GM12878 (cell line): ENCODE measurements around the gene HVCN1. TPM values are rescaled to one million over a fixed set of nuclear protein-coding genes. Genes with fewer than 3 reads are reported as not detected.

Experiments used
- BACH1 ChIP-seq: fragments of 450-650 bp; IDR thresholded peaks from 2 replicates; pipeline ENCODE4 v1.6.1; 2017; ENCODE audit warnings: mild to moderate bottlenecking, borderline replicate concordance
- BCLAF1 ChIP-seq: fragments of 450-650 bp; IDR thresholded peaks from 2 replicates; pipeline ENCODE4 v1.6.1; 2017; ENCODE audit warnings: antibody characterized with exemption, mild to moderate bottlenecking, moderate library complexity
- DPF2 ChIP-seq: fragments of 450-650 bp; IDR thresholded peaks from 2 replicates; pipeline ENCODE4 v1.6.1; 2017; ENCODE audit warnings: mild to moderate bottlenecking
- HDAC6 ChIP-seq: fragments of 200-600 bp; sonication (generic); IDR thresholded peaks from one replicate; pipeline ENCODE4 v1.8.0; 2017; ENCODE audit warnings: antibody characterized with exemption; ENCODE audit not compliant: unreplicated experiment
- IRF5 ChIP-seq: fragments of 450-650 bp; IDR thresholded peaks from 2 replicates; pipeline ENCODE4 v1.6.1; 2017; ENCODE audit warnings: borderline replicate concordance
- JUND ChIP-seq: IDR thresholded peaks from 2 replicates; pipeline ENCODE4 v1.6.1; 2012; ENCODE audit warnings: low read depth, mild to moderate bottlenecking, low read length, improper control_type of control experiment, moderate library complexity
- KDM1A ChIP-seq: fragments of 200-600 bp; sonication (generic); IDR thresholded peaks from 2 replicates; pipeline ENCODE4 v1.6.1; 2016; ENCODE audit warnings: borderline replicate concordance
- LARP7 ChIP-seq: fragments of 450-650 bp; IDR thresholded peaks from 2 replicates; pipeline ENCODE4 v1.6.1; 2017; ENCODE audit warnings: mild to moderate bottlenecking
- MAX ChIP-seq: IDR thresholded peaks from 2 replicates; pipeline ENCODE4 v1.6.1; 2012; ENCODE audit warnings: low read depth, low read length, improper control_type of control experiment
- MEF2B ChIP-seq: fragments of 450-650 bp; IDR thresholded peaks from 2 replicates; pipeline ENCODE4 v1.6.1; 2018; ENCODE audit warnings: mild to moderate bottlenecking, moderate library complexity; ENCODE audit not compliant: partially characterized antibody, poor library complexity, severe bottlenecking
- MYC ChIP-seq: IDR thresholded peaks from 2 replicates; pipeline ENCODE4 v1.6.1; 2011; ENCODE audit warnings: mild to moderate bottlenecking, low read length, moderate library complexity, inconsistent platforms; ENCODE audit not compliant: insufficient read depth, insufficient replicate concordance, insufficient read length, severe bottlenecking
- NBN ChIP-seq: fragments of 450-650 bp; IDR thresholded peaks from 2 replicates; pipeline ENCODE4 v1.6.1; 2016
- NFIC ChIP-seq: IDR thresholded peaks from 2 replicates; pipeline ENCODE4 v1.6.1; 2012; ENCODE audit warnings: low read depth, mild to moderate bottlenecking, inconsistent platforms, low read length, moderate library complexity
- SUZ12 ChIP-seq: fragments of 200-600 bp; sonication (generic); IDR thresholded peaks from one replicate; pipeline ENCODE4 v1.6.1; 2018; ENCODE audit warnings: antibody characterized with exemption, mild to moderate bottlenecking; ENCODE audit not compliant: unreplicated experiment
- ZBTB40 ChIP-seq: fragments of 450-650 bp; IDR thresholded peaks from 2 replicates; pipeline ENCODE4 v1.6.1; 2016; ENCODE audit warnings: mild to moderate bottlenecking, moderate library complexity, borderline replicate concordance
- ZNF24 ChIP-seq: fragments of 450-650 bp; IDR thresholded peaks from 2 replicates; pipeline ENCODE4 v1.6.1; 2017; ENCODE audit warnings: antibody characterized with exemption, mild to moderate bottlenecking
- polyA plus RNA-seq, 11 experiments: library from polyadenylated mRNA; depleted of rRNA in 4 of 11; unstranded in 6 of 11; stranded (reverse) in 5 of 11; fragments of >200 nt; fragmentation: Nextera tagmentation in 4 of 11; fragmentation: Illumina TruSeq in 1 of 11; extraction: Ambion mirVana in 4 of 11; extraction: Trizol in 1 of 11; gene quantifications; 1 replicate in 1 of 11; 2 replicates in 10 of 11; pipeline versions ENCODE4 v1.2.1 to v1.2.3, GENCODE V29; 2011 to 2016; ENCODE audit warnings: inconsistent platforms in 2 of 11, missing spikeins in 2 of 11, low read depth in 1 of 11
- total RNA-seq, 4 experiments: library from RNA; depleted of rRNA in 3 of 4; stranded (reverse); fragments of >200 nt in 3 of 4; fragmentation: Illumina TruSeq in 1 of 4; extraction: Trizol in 1 of 4; gene quantifications; 2 replicates each; pipeline versions ENCODE4 v1.2.1 to v1.2.3, GENCODE V29; 2013 to 2021
- TF ChIP-seq, protein P1 (sequence below): fragments of 450-650 bp; IDR thresholded peaks from 2 replicates; pipeline ENCODE4 v1.6.1; 2014; ENCODE audit warnings: mild to moderate bottlenecking

The HVCN1 gene
- total and polyA plus RNA-seq, 10 of the 15 experiments (the other 5 are each of a cell fraction or from before 2014, with no cell fraction given): 27.8 to 181 (median 103) TPM

DNA sequence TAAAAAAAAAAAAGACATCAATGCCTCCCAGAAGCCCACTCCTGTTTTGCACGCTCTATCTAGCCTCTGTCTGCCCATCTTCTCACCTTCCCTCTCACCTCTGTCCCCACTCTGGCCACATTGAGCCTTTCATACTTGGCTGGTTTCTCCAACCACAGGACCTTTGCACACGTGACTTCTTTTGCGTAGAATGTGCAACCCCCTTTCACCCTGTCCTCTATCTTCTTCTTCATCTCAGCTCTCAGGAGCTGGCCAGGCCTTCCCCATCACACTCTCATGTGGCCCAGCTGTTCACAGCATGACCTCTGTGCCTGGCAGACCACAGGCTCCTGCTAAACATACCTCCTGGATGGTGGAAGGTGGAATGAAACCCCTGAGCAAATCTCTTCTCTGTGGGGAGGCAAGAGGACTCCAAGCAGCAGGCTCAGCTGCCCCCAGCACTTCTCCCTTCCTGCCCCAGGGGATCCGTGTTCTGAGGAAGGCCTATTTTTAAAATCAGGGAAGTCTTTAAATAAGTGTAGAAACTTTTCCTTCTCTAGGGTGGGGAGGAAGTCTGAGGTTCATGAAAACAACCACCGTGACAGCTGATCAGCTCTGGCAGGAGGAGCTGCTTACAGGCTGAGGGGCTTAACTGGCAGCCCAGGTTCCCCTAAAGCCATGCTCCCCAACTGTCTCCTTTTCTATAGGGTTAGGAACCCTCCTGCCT lies 11.6 kb downstream of the HVCN1 start (continued):
- TF ChIP-seq ZBTB40: no peak
- TF ChIP-seq HDAC6: no peak
- TF ChIP-seq MAX: peak; percentile 42; the same call in 1 of the 2 replicates
- 0 out of 2 replicates have a peak, but pooled peaks have one; percentile 12 for TF ChIP-seq JUND
- TF ChIP-seq IRF5: no peak; the same call in 1 of the 2 replicates
- TF ChIP-seq ZNF24: no peak
- TF ChIP-seq LARP7: no peak
- TF ChIP-seq SUZ12: no peak
- peak; percentile 76 for TF ChIP-seq MEF2B
- TF ChIP-seq KDM1A: no peak
- TF ChIP-seq NBN: peak; percentile 98
- TF ChIP-seq MYC: no peak
- TF ChIP-seq NFIC: peak; percentile 77
- TF ChIP-seq BACH1: peak; percentile 42; the same call in 1 of the 2 replicates
- TF ChIP-seq BCLAF1: no peak
- TF ChIP-seq, protein P1, sequence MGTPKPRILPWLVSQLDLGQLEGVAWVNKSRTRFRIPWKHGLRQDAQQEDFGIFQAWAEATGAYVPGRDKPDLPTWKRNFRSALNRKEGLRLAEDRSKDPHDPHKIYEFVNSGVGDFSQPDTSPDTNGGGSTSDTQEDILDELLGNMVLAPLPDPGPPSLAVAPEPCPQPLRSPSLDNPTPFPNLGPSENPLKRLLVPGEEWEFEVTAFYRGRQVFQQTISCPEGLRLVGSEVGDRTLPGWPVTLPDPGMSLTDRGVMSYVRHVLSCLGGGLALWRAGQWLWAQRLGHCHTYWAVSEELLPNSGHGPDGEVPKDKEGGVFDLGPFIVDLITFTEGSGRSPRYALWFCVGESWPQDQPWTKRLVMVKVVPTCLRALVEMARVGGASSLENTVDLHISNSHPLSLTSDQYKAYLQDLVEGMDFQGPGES: no peak
- peak; percentile 61; the same call in 1 of the 2 replicates for TF ChIP-seq DPF2
